Measurements from ENCODE around the gene FCN1.

FCN1 gene

DNA sequence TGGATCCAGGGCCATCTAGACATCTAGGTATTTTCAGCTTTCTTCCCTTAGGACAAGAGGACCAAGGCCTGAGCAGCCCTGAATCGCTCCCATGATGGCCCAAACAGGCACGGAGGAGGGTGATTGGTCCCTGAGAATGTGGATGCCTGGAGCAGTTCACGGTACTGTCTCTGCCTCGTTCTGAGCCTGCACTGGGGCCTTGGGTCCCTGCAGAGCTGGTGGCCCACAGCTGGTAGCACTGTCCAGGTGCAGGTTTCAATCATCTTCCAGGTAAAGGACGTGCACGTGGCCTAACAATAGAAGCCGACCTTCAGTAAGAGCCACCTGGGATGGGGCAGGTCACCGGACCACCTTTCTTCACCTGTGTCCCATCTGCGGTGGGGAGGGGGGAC, 19.4 kb upstream of the FCN1 start:
- in situ Hi-C loops (cut with HindIII; ENCODE audit: low pct_ligation_motif_present, low sequenced_read_pairs): no loop called here
- DNase-seq: no peak
- H3K36me3 ChIP-seq (replicated peaks): no peaks in the 10 kb centered on the region
- H3K27me3 ChIP-seq (replicated peaks): peaks cover 14% of the 10 kb centered on the region
- TF ChIP-seq, protein P1, sequence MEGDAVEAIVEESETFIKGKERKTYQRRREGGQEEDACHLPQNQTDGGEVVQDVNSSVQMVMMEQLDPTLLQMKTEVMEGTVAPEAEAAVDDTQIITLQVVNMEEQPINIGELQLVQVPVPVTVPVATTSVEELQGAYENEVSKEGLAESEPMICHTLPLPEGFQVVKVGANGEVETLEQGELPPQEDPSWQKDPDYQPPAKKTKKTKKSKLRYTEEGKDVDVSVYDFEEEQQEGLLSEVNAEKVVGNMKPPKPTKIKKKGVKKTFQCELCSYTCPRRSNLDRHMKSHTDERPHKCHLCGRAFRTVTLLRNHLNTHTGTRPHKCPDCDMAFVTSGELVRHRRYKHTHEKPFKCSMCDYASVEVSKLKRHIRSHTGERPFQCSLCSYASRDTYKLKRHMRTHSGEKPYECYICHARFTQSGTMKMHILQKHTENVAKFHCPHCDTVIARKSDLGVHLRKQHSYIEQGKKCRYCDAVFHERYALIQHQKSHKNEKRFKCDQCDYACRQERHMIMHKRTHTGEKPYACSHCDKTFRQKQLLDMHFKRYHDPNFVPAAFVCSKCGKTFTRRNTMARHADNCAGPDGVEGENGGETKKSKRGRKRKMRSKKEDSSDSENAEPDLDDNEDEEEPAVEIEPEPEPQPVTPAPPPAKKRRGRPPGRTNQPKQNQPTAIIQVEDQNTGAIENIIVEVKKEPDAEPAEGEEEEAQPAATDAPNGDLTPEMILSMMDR (IDR thresholded peaks at IDR 0.05; ENCODE audit: low read depth, low read length, missing control alignments): no peak
- no peak overlapping the region for H3K4me3 ChIP-seq (ENCODE audit: low read depth, low read length)
- H3K27ac ChIP-seq: no peak overlapping the region

DNA sequence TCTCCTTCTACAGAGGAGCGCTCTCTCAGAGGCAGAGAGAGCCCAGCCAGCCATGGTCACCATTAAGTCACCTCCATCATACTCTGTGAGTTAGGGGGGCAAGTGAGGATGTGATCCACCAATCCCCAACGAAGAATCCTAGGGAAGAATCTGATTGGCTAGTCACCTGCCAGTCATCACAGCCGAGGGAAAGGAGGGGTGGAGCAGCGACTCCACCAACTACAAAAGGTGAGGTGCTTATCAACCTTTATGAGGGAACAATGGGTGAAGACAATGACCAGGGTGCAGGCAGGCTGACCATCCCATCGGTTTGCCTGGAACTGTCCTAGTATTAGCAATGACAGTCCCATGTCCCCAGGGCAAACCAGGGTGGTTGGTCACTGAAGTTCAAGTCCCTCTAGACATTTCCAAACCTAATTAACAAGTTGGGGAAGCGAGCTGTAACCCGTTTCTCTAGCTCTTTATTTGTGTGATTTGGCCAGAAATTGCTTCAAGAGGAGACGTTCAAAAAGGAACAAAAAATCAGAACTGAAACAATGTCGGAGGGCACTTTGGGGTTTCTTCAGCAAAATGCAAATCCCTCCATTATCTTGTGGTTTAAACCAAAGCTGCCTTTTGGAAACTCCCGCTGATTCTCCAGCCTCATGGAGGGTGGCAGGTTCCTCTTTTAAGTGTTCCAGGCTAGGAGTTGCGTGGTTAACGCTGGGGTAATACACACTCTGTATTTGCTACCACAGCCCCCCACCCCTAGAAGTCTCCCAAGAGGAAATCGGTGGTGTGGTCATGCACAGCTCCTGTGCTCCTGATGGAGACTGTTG, 18.8 kb upstream of the FCN1 start:
- in situ Hi-C loops (cut with HindIII; ENCODE audit: low pct_ligation_motif_present, low sequenced_read_pairs): no loop called here
- TF ChIP-seq, protein P1 (IDR thresholded peaks at IDR 0.05; ENCODE audit: low read depth, low read length, missing control alignments): no peak
- H3K27ac ChIP-seq: no peak overlapping the region
- no peak overlapping the region for H3K4me3 ChIP-seq (ENCODE audit: low read depth, low read length)
- H3K27me3 ChIP-seq (replicated peaks): peaks cover 14% of the 10 kb centered on the region
- H3K36me3 ChIP-seq (replicated peaks): no peaks in the 10 kb centered on the region
- no peak for DNase-seq

DNA sequence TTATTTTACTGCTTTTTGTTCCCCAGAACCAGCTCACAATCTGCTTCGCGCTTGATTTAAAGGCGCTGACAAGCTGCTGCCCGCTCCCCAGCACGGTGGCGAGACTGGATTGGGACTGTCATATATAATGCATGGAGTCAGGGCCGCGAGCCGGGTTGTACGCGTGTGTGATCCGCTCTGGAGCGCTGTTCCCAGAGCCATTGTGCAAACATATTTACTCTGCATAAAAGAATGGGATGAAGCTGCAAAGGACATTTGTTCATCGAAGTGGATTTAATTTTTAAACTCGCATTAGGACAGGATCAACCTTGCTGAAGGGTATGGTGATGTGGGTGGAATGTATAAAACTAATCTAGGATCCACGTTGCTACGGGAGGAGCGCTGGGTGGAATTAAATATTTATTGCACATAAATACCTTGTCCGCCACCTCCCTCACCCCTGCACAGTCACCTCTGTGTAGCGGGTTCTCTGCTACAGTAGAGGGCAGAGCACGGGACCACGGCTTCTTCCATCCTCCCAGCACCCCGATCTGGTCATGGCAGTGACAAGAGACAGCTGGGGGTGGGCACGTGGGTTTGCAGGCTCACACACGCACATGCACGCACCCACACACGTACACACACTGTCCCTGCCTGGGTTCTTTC, 18.1 kb upstream of the FCN1 start:
- DNase-seq: no peak
- H3K27me3 ChIP-seq (replicated peaks): peaks cover 14% of the 10 kb centered on the region
- H3K27ac ChIP-seq: no peak overlapping the region
- no peak overlapping the region for H3K4me3 ChIP-seq (ENCODE audit: low read depth, low read length)
- TF ChIP-seq, protein P1 (IDR thresholded peaks at IDR 0.05; ENCODE audit: low read depth, low read length, missing control alignments): no peak
- in situ Hi-C loops (cut with HindIII; ENCODE audit: low pct_ligation_motif_present, low sequenced_read_pairs): no loop called here
- H3K36me3 ChIP-seq (replicated peaks): no peaks in the 10 kb centered on the region

DNA sequence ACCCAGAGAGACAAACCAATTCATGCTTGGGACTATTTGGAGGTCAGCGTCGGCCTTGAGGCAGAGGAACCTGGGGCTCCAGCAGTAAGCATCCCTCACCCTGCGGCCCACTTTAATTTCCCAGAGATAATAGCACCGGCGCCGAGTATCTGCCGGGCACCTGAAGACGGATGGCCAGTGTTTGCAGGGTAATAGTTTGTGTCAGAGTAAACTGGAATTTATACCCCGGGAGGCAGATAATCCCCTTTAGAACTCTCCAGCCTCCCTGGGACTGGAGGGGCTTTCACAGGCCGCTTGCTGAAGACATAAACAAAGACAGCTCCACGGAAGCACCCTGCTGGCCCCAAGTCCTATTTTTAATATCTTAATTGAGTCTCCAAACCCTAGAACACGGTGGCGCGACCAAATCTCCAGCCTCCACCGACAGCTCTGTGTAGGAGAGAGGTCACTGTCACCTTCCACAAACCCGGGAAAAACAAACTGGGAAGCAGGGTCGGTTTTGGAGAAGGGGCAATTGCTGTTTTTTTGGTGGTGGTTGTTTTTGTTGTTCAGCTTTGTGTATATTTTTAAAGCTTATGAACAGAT, 17.4 kb upstream of the FCN1 start:
- in situ Hi-C loops (cut with HindIII; ENCODE audit: low pct_ligation_motif_present, low sequenced_read_pairs): no loop called here
- no peak overlapping the region for H3K27ac ChIP-seq
- no peak for DNase-seq
- no peak overlapping the region for H3K4me3 ChIP-seq (ENCODE audit: low read depth, low read length)
- H3K27me3 ChIP-seq (replicated peaks): peaks cover 14% of the 10 kb centered on the region
- TF ChIP-seq, protein P1 (IDR thresholded peaks at IDR 0.05; ENCODE audit: low read depth, low read length, missing control alignments): no peak
- H3K36me3 ChIP-seq (replicated peaks): no peaks in the 10 kb centered on the region

DNA sequence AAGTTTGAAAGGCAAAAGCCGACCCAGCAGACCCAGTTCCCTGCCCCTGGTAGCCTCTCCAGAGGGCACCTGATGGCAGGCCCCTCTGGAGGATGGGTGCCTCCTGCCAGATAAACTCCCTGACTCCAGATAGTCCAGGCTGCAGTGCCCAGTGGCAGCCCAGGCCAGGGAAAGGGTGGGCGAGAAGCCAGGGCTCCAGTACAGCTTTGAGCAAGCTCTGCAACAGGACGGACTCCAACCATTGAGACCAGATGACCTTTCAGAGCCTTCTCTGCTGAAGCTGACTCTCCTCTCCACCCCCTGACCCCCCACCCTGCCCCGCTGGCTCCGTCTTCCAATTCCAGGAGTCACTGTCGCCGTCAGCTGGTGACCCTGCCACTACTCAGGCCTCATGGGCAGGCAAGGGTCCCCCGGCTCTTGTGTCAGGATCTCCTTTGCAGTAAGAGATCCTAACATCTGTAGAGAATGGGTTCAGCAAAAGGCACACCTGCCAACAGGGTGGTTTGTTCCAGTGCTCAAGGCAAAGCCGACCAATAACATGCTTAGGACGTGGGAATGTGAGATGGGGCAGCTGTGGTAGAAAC, 15.5 kb upstream of the FCN1 start:
- in situ Hi-C loops (cut with HindIII; ENCODE audit: low pct_ligation_motif_present, low sequenced_read_pairs): no loop called here
- H3K36me3 ChIP-seq (replicated peaks): no peaks in the 10 kb centered on the region
- H3K27ac ChIP-seq: no peak overlapping the region
- H3K4me3 ChIP-seq (ENCODE audit: low read depth, low read length): no peak overlapping the region
- peaks cover 14% of the 10 kb centered on the region for H3K27me3 ChIP-seq (replicated peaks)
- no peak for DNase-seq
- TF ChIP-seq, protein P1 (IDR thresholded peaks at IDR 0.05; ENCODE audit: low read depth, low read length, missing control alignments): no peak
